Astrocyte (in vitro differentiated cells and primary cell): ENCODE data around the gene PNRC2. TPM values are rescaled to one million over a fixed set of nuclear protein-coding genes. Genes with fewer than 3 reads are reported as not detected.
"Not testable (repeated sequence)": the region's sequence is repeated elsewhere in the genome, so short reads cannot be mapped to it uniquely, and the experiment has no call there.

Experiments
- DNase-seq: peaks from one replicate; pipeline ENCODE4 v3.0.0-alpha.2; 2010; ENCODE audit warnings: low read depth
- FAIRE-seq: peaks from 2 replicates; lab custom pipeline; 2011; peaks lifted over from hg19 to GRCh38; lab: Jason Lieb, UNC
- H2AFZ ChIP-seq: 2 replicates; pipeline ENCODE4 v1.6.0; 2012; ENCODE audit warnings: low read depth, low read length, inconsistent platforms
- H3K27ac ChIP-seq: 2 replicates; pipeline ENCODE4 v1.5.1; 2011; ENCODE audit warnings: low read depth, low read length, inconsistent platforms
- H3K27me3 ChIP-seq: 2 replicates; pipeline ENCODE4 v1.6.0; 2011; ENCODE audit warnings: low read length, inconsistent platforms; ENCODE audit not compliant: insufficient read depth
- H3K36me3 ChIP-seq: 2 replicates; pipeline ENCODE4 v1.5.1; 2011; ENCODE audit warnings: low read length, inconsistent platforms; ENCODE audit not compliant: insufficient read depth
- H3K4me1 ChIP-seq: 2 replicates; pipeline ENCODE4 v1.5.1; 2011; ENCODE audit warnings: low read length, inconsistent platforms; ENCODE audit not compliant: insufficient read depth
- H3K4me2 ChIP-seq: 2 replicates; pipeline ENCODE4 v1.6.0; 2012; ENCODE audit warnings: low read length, inconsistent platforms
- H3K4me3 ChIP-seq: 2 replicates; pipeline ENCODE4 v1.5.1; 2011; ENCODE audit warnings: low read depth, mild to moderate bottlenecking, low read length, inconsistent platforms; ENCODE audit not compliant: insufficient read depth
- H3K79me2 ChIP-seq: 2 replicates; pipeline ENCODE4 v1.6.0; 2012; ENCODE audit warnings: mild to moderate bottlenecking, low read length, inconsistent platforms; ENCODE audit not compliant: insufficient read depth
- H3K9ac ChIP-seq: 2 replicates; pipeline ENCODE4 v1.6.0; 2012; ENCODE audit warnings: mild to moderate bottlenecking, low read length, inconsistent platforms
- H3K9me3 ChIP-seq: 2 replicates; pipeline ENCODE4 v1.5.1; 2012; ENCODE audit warnings: low read depth, mild to moderate bottlenecking, low read length, inconsistent platforms; ENCODE audit not compliant: insufficient read depth
- H4K20me1 ChIP-seq: 2 replicates; pipeline ENCODE4 v1.6.0; 2012; ENCODE audit warnings: low read length, inconsistent platforms; ENCODE audit not compliant: insufficient read depth
- H3K27ac Mint-ChIP-seq: one replicate; pipeline ENCODE4 v1.8.0; 2021; ENCODE audit warnings: mild to moderate bottlenecking, mixed read lengths; ENCODE audit not compliant: unreplicated experiment
- H3K27me3 Mint-ChIP-seq: one replicate; pipeline ENCODE4 v1.8.0; 2021; ENCODE audit warnings: low read depth, mixed read lengths; ENCODE audit not compliant: unreplicated experiment
- H3K36me3 Mint-ChIP-seq: one replicate; pipeline ENCODE4 v1.8.0; 2021; ENCODE audit warnings: low read depth, mixed read lengths; ENCODE audit not compliant: unreplicated experiment
- H3K4me1 Mint-ChIP-seq: one replicate; pipeline ENCODE4 v1.8.0; 2021; ENCODE audit warnings: low read depth, mixed read lengths; ENCODE audit not compliant: unreplicated experiment
- H3K4me3 Mint-ChIP-seq: one replicate; pipeline ENCODE4 v1.8.0; 2021; ENCODE audit warnings: mild to moderate bottlenecking, moderate library complexity, mixed read lengths; ENCODE audit not compliant: unreplicated experiment
- H3K9me3 Mint-ChIP-seq: one replicate; pipeline ENCODE4 v1.8.0; 2021; ENCODE audit warnings: mild to moderate bottlenecking, mixed read lengths; ENCODE audit not compliant: unreplicated experiment
- CTCF ChIP-seq: IDR thresholded peaks from 2 replicates; pipeline ENCODE4 v1.5.1; 2011; ENCODE audit warnings: low read depth, mild to moderate bottlenecking, inconsistent platforms, low read length, moderate library complexity; ENCODE audit not compliant: insufficient read depth
- EZH2 ChIP-seq: IDR thresholded peaks from 2 replicates; pipeline ENCODE4 v1.6.1; 2012; ENCODE audit warnings: mild to moderate bottlenecking, low read length, inconsistent platforms; ENCODE audit not compliant: insufficient read depth
- total RNA-seq: library from RNA; stranded (reverse); gene quantifications from 2 replicates; pipeline ENCODE4 v1.2.1, GENCODE V29; 2021

PNRC2 gene
- total RNA-seq, 1 donor from 2014 or later, result 83.8 TPM

DNA sequence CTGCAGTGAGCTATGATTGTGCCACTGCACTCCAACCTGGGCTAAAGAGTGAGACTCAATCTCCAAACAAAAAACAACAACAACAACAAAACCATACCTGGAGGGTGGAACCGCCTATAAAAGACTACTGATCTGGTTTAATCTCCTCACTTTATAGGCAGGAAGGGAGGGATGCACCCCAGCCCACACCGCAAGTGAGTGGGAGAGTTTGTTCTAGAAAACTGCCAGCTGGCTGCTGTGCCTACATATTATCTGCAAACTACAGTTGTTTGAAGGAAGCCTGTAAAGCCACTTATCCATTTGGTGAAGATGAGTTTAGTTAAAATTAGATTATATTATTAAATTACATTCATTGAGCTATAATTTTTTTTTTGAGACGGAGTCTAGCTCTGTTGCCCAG is 29.6 kb downstream of the PNRC2 start:
- Histone ChIP-seq H3K4me1 (peaks cover 4% of the 10 kb centered on the region), H3K27me3 (no peaks in the 10 kb centered on the region), H3K9me3 (no peaks in the 10 kb centered on the region), H3K4me3 (no peak overlapping the region), H2AFZ (no peak overlapping the region), H3K27ac (no peak overlapping the region), H3K79me2 (no peaks in the 10 kb centered on the region), H4K20me1 (no peaks in the 10 kb centered on the region), H3K4me2 (no peak overlapping the region), H3K36me3 (no peaks in the 10 kb centered on the region), H3K9ac (no peak overlapping the region)
- H3K4me1 Mint-ChIP-seq, result peaks cover 5% of the 10 kb centered on the region
- H3K36me3 Mint-ChIP-seq, result no peaks in the 10 kb centered on the region
- H3K9me3 Mint-ChIP-seq, result no peaks in the 10 kb centered on the region
- DNase-seq (no peak), FAIRE-seq (no peak)
- no peak for TF ChIP-seq CTCF
- no peak for TF ChIP-seq EZH2
- H3K27me3 Mint-ChIP-seq, result no peaks in the 10 kb centered on the region
- no peak overlapping the region for H3K27ac Mint-ChIP-seq
- H3K4me3 Mint-ChIP-seq, result no peak overlapping the region

DNA sequence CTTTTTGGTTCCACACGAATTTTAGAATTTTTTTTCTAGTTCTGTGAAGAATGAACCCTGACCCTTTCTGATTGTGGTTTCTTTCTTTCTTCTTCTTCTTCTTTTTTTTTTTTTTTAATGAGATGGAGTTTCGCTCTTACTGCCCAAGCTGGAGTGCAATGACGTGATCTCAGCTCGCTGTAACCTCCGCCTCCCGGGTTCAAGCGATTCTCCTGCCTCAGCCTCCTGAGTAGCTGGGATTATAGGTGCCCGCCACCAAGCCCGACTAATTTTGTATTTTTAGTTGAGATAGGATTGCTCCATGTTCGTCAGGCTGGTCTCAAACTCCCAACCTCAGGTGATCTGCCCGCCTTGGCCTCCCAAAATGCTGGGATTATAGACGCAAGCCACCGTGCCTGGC is 32.4 kb downstream of the PNRC2 start:
- not testable (repeated sequence) for H3K4me3 ChIP-seq, H3K36me3 Mint-ChIP-seq, H3K4me1 ChIP-seq, H2AFZ ChIP-seq, H3K27ac Mint-ChIP-seq, H3K4me2 ChIP-seq, H3K9ac ChIP-seq, H3K36me3 ChIP-seq, H3K4me3 Mint-ChIP-seq, H3K9me3 ChIP-seq, H3K4me1 Mint-ChIP-seq, H4K20me1 ChIP-seq, DNase-seq, H3K9me3 Mint-ChIP-seq, H3K27ac ChIP-seq, H3K27me3 Mint-ChIP-seq, H3K27me3 ChIP-seq, FAIRE-seq, H3K79me2 ChIP-seq

DNA sequence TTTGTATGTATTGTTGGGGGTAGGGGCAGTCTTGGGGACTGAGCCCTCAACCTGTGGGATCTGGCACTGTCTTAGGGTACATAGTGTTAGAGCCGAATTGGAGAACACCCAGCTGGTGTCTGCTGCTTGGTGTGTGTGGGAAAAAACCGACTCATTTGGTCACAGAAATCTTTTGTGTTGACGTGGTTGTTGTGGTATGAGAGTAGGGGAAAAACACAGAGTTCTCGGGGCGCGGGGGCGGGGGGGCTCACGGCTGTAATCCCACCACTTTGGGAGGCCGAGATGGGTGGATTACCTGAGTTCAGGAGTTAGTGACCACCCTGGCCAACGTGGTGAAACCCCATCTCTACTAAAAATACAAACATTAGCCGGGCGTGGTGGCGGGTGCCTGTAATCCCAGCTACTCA is 35.8 kb downstream of the PNRC2 start:
- TF ChIP-seq EZH2, result no peak
- no peak for TF ChIP-seq CTCF
- no peaks in the 10 kb centered on the region for H3K27me3 ChIP-seq
- no peaks in the 10 kb centered on the region for H3K9me3 ChIP-seq
- no peak overlapping the region for H3K9ac ChIP-seq
- H2AFZ ChIP-seq, result no peak overlapping the region
- no peaks in the 10 kb centered on the region for H3K36me3 Mint-ChIP-seq
- H3K36me3 ChIP-seq, result no peaks in the 10 kb centered on the region
- H3K4me3 Mint-ChIP-seq, result no peak overlapping the region
- H3K9me3 Mint-ChIP-seq, result no peaks in the 10 kb centered on the region
- H3K4me1 Mint-ChIP-seq, result peaks cover 1% of the 10 kb centered on the region
- DNase-seq (no peak), FAIRE-seq (no peak)
- H3K27ac Mint-ChIP-seq, result no peak overlapping the region
- H3K4me1 ChIP-seq, result no peaks in the 10 kb centered on the region
- H3K4me2 ChIP-seq, result no peak overlapping the region
- H3K27ac ChIP-seq, result no peak overlapping the region
- H3K79me2 ChIP-seq, result no peaks in the 10 kb centered on the region
- no peaks in the 10 kb centered on the region for H4K20me1 ChIP-seq
- H3K27me3 Mint-ChIP-seq, result no peaks in the 10 kb centered on the region
- no peak overlapping the region for H3K4me3 ChIP-seq
